AG10803 (cell line): Measurements from ENCODE around the gene TENM3.

Experiments used
- DNase-seq: peaks from one replicate; pipeline ENCODE4 v3.0.0; 2010; ENCODE audit warnings: low read depth
- H3K4me3 ChIP-seq: 2 replicates; pipeline ENCODE4 v1.5.1; 2011; ENCODE audit warnings: mild to moderate bottlenecking, low read length, control low read depth
- CTCF ChIP-seq: conservative IDR thresholded peaks from 2 replicates; pipeline ENCODE4 v1.5.1; 2011; ENCODE audit warnings: mild to moderate bottlenecking, low read length, control low read depth, inconsistent platforms

The TENM3 gene

GRCh38 chr4:182432819-182433218 is 189.6 kb downstream of the TENM3 start:
- no peak for TF ChIP-seq CTCF
- no peak overlapping the region for H3K4me3 ChIP-seq
- no peak for DNase-seq

- H3K4me3 ChIP-seq = no peak overlapping the region
- TF ChIP-seq CTCF = no peak
- DNase-seq = no peak
Observed at GRCh38 chr4:182434720-182435119, 191.5 kb downstream of the TENM3 start.

- DNase-seq = no peak
- TF ChIP-seq CTCF = no peak
- H3K4me3 ChIP-seq = no peak overlapping the region
Observed at GRCh38 chr4:182435401-182435800, 192.2 kb downstream of the TENM3 start.

- H3K4me3 ChIP-seq = no peak overlapping the region
- no peak for TF ChIP-seq CTCF
- no peak for DNase-seq
Observed at GRCh38 chr4:182443070-182443469, 199.9 kb downstream of the TENM3 start.

GRCh38 chr4:182447767-182448280 is 204.6 kb downstream of the TENM3 start:
- DNase-seq = no peak
- TF ChIP-seq CTCF = no peak
- peak overlapping the region; percentile 73 for H3K4me3 ChIP-seq

GRCh38 chr4:182448281-182449151 is 205.3 kb downstream of the TENM3 start:
- no peak for TF ChIP-seq CTCF
- DNase-seq = peak; percentile 91
- H3K4me3 ChIP-seq = peak overlapping the region; percentile 73
